ENCODE results near the gene ERN1. TPM values are rescaled to one million over a fixed set of nuclear protein-coding genes. Genes with fewer than 3 reads are reported as not detected.

Gene ERN1
- total and polyA plus RNA-seq, 2 of the 8 experiments (the other 6 are each of a cell fraction or from before 2014, with no cell fraction given): 1.8 to 3.9 TPM

GRCh38 chr17:64055183-64056142 is 74.5 kb downstream of the ERN1 start:
- 91% methylated on average over 22 of the region's 22 CpGs; no CpG with 5 or more reads in 1 of the 2 experiments for WGBS, 2 experiments (ENCODE audit: extremely low coverage in 1 of 2, insufficient coverage in 1 of 2, insufficient read length in 1 of 2, insufficient replicate concordance in 2 of 2, low coverage in 1 of 2, low lambda C conversion rate in 2 of 2, missing lambda C conversion rate in 1 of 2)
- Histone ChIP-seq H4K20me1 (replicated peaks in 1 of 2; ENCODE audit: control insufficient read depth in 1 of 2, insufficient read depth in 2 of 2, low read length in 2 of 2) (no peaks in the 10 kb centered on the region), H3K9me3 (ENCODE audit: insufficient read depth in 2 of 2, low read depth in 1 of 2, low read length in 1 of 2) (no peaks in the 10 kb centered on the region), H2BK5ac (ENCODE audit: low read depth, low read length) (peak overlapping the region; percentile 97), H4K91ac (replicated peaks; ENCODE audit: insufficient read length, low read length) (peak overlapping the region; percentile 75), H3K56ac (replicated peaks; ENCODE audit: insufficient read length, low read depth, low read length) (no peak overlapping the region), H3K79me2 (ENCODE audit: control insufficient read depth in 1 of 2, insufficient read depth in 2 of 2, low read length in 2 of 2) (no peaks in the 10 kb centered on the region), H3K27ac (ENCODE audit: low read depth, low read length) (peak overlapping the region; percentile 45; the same call in 1 of the 2 replicates), H3K79me1 (ENCODE audit: low read depth, low read length) (no peaks in the 10 kb centered on the region), H3K4me2 (ENCODE audit: insufficient read depth in 1 of 2, low read depth in 2 of 2, low read length in 2 of 2) (peak overlapping the region in 1 of 2 experiments; percentile 42; a peak in 1 of 4 replicates), H3K4ac (replicated peaks; ENCODE audit: insufficient read length, low read depth, low read length) (no peak overlapping the region), H3K9ac (replicated peaks in 1 of 4; ENCODE audit: extremely low read depth in 1 of 4, low read depth in 3 of 4, low read length in 3 of 4) (no peak overlapping the region; a peak in 2 of 7 replicates), H2AFZ (ENCODE audit: low read length) (no peak overlapping the region), H2AK5ac (ENCODE audit: low read depth, low read length) (no peak overlapping the region), H3K36me3 (ENCODE audit: control insufficient read depth in 2 of 4, insufficient read depth in 4 of 4, low read length in 3 of 4) (0 out of 8 replicates have a peak, but pooled peaks cover 0 to 2% (median 0%) of the 10 kb centered on the region in 4 experiments), H3K14ac (ENCODE audit: insufficient read length) (peak overlapping the region; percentile 18), H3K23me2 (ENCODE audit: low read depth, low read length) (no peaks in the 10 kb centered on the region), H4K8ac (ENCODE audit: extremely low read depth, insufficient read depth, low read length) (peak overlapping the region; percentile 45), H3K27me3 (replicated peaks in 1 of 4; ENCODE audit: control insufficient read depth in 3 of 4, extremely low read depth in 1 of 4, insufficient read depth in 3 of 4, low read length in 3 of 4) (no peaks in the 10 kb centered on the region), H2BK20ac (ENCODE audit: low read length) (peak overlapping the region; percentile 95), H2BK15ac (ENCODE audit: low read length) (no peak overlapping the region), H3K23ac (ENCODE audit: insufficient read length) (peak overlapping the region; percentile 11), H3K4me3 (ENCODE audit: extremely low read depth in 1 of 4, insufficient read depth in 2 of 4, low read depth in 3 of 4, low read length in 4 of 4) (no peak overlapping the region), H2BK120ac (replicated peaks; ENCODE audit: low read depth, low read length) (peak overlapping the region; percentile 75), H4K5ac (ENCODE audit: insufficient read length, low read depth, low read length) (no peak overlapping the region), H3K4me1 (replicated peaks in 1 of 4; ENCODE audit: control insufficient read depth in 3 of 4, insufficient read depth in 4 of 4, low read length in 3 of 4) (peaks cover 3 to 9% (median 6%) of the 10 kb centered on the region in 4 experiments), H2BK12ac (ENCODE audit: low read depth, low read length) (peak overlapping the region; percentile 98), H3K18ac (ENCODE audit: extremely low read depth, low read length) (peak overlapping the region; percentile 83; the same call in 1 of the 2 replicates)
- ChIA-PET CTCF (ENCODE audit: partially characterized antibody) (interaction anchor here (1.0 to 13.9 kb wide), 17 partner anchors 8 to 158 kb away, joined by 3 to 238 read pairs (median 5); partner anchors contain the start of gene ERN1), POLR2A (ENCODE audit: partially characterized antibody) (interaction anchor here (0.8 to 4.8 kb wide), 8 partner anchors 11 to 217 kb away, joined by 3 to 32 read pairs (median 4); no protein-coding TSS in a partner anchor)
- FAIRE-seq (no peak), DNase-seq (ENCODE audit: low read depth in 1 of 2, low spot score in 2 of 2) (no peak)
- no peak for TF ChIP-seq E2F6 (IDR thresholded peaks at IDR 0.05)
- TF ChIP-seq USF2 (IDR thresholded peaks at IDR 0.05; ENCODE audit: low read length): no peak
- TF ChIP-seq PHF8 (conservative IDR thresholded peaks at IDR 0.05; ENCODE audit: low read depth, low read length): no peak
- no peak for TF ChIP-seq FOSL1 (IDR thresholded peaks at IDR 0.05; ENCODE audit: insufficient read depth, low read depth, low read length)
- no peak for TF ChIP-seq SAP30 (IDR thresholded peaks at IDR 0.05; ENCODE audit: insufficient read depth, insufficient replicate concordance, low read length)
- TF ChIP-seq EZH2 (IDR thresholded peaks at IDR 0.05; ENCODE audit: low read depth, low read length, severe bottlenecking): no peak
- TF ChIP-seq RNF2 (IDR thresholded peaks at IDR 0.05; ENCODE audit: borderline replicate concordance, low read depth, low read length, missing control alignments, poor library complexity, severe bottlenecking): no peak
